WTC11 (cell line): ENCODE results near the gene TGFBI. TPM values are rescaled to one million over a fixed set of nuclear protein-coding genes. Genes with fewer than 3 reads are reported as not detected.

Experiments used
- ATAC-seq: fragments of 200-7000 bp; cut with Tn5 transposase; 2 replicates; pipeline ENCODE4 v1.10.0; 2021; ENCODE audit warnings: mild to moderate bottlenecking, moderate library complexity
- CTCF ChIA-PET: fragments of 300-600 bp; sonication (Branson Sonifier 250); formaldehyde crosslinking; loops from one replicate; lab custom pipeline; 2021; ENCODE audit warnings: antibody characterized with exemption; lab: Charles Lee
- POLR2A ChIA-PET: fragments of 350-600 bp; sonication (Branson Sonifier 250); formaldehyde crosslinking; loops from one replicate; lab custom pipeline; 2021; ENCODE audit warnings: antibody characterized with exemption; lab: Charles Lee
- DNase-seq: peaks from one replicate; pipeline ENCODE4 v3.0.0; 2021; ENCODE audit warnings: low spot score
- H3K27ac Mint-ChIP-seq: 2 replicates; pipeline ENCODE4 v1.8.0; 2021; ENCODE audit warnings: mixed read lengths
- H3K27me3 Mint-ChIP-seq: 2 replicates; pipeline ENCODE4 v1.8.0; 2021; ENCODE audit warnings: low read depth, mild to moderate bottlenecking, moderate library complexity, mixed read lengths
- H3K36me3 Mint-ChIP-seq: 2 replicates; pipeline ENCODE4 v1.8.0; 2021; ENCODE audit warnings: mixed read lengths
- H3K4me1 Mint-ChIP-seq: 2 replicates; pipeline ENCODE4 v1.8.0; 2022; ENCODE audit warnings: mixed read lengths
- H3K4me3 Mint-ChIP-seq: 2 replicates; pipeline ENCODE4 v1.8.0; 2021; ENCODE audit warnings: mild to moderate bottlenecking, moderate library complexity, mixed read lengths
- H3K9me3 Mint-ChIP-seq: 2 replicates; pipeline ENCODE4 v1.8.0; 2021; ENCODE audit warnings: mixed read lengths
- CREB1 ChIP-seq: sonication (generic); formaldehyde crosslinking; IDR thresholded peaks from 2 replicates; pipeline ENCODE4 v1.8.0; 2023; ENCODE audit warnings: mild to moderate bottlenecking, missing genetic modification reagents
- ESRRA ChIP-seq: sonication (generic); formaldehyde crosslinking; IDR thresholded peaks from 2 replicates; pipeline ENCODE4 v1.8.1; 2022; ENCODE audit warnings: mild to moderate bottlenecking, missing genetic modification reagents, borderline replicate concordance
- ETV6 ChIP-seq: sonication (generic); formaldehyde crosslinking; IDR thresholded peaks from 2 replicates; pipeline ENCODE4 v1.8.1; 2022; ENCODE audit warnings: mild to moderate bottlenecking, missing genetic modification reagents
- HMGA2 ChIP-seq: fragments of 250-450 bp; sonication (Bioruptor Pico); IDR thresholded peaks from 2 replicates; pipeline ENCODE4 v1.4.0; 2021; ENCODE audit warnings: mild to moderate bottlenecking, moderate library complexity
- IRF1 ChIP-seq: sonication (generic); formaldehyde crosslinking; IDR thresholded peaks from 2 replicates; pipeline ENCODE4 v1.8.0; 2023; ENCODE audit warnings: missing genetic modification reagents
- NR3C1 ChIP-seq: sonication (generic); formaldehyde crosslinking; conservative IDR thresholded peaks from 2 replicates; pipeline ENCODE4 v1.8.1; 2023; ENCODE audit warnings: low read depth, mild to moderate bottlenecking, missing genetic modification reagents
- OVOL2 ChIP-seq: fragments of 250-450 bp; sonication (Bioruptor Pico); IDR thresholded peaks from 2 replicates; pipeline ENCODE4 v1.9.0; 2021; ENCODE audit warnings: mild to moderate bottlenecking, borderline replicate concordance
- PRRX2 ChIP-seq: fragments of 250-450 bp; sonication (Bioruptor Pico); IDR thresholded peaks from 2 replicates; pipeline ENCODE4 v1.8.0; 2021; ENCODE audit warnings: mild to moderate bottlenecking
- TEAD4 ChIP-seq: sonication (generic); formaldehyde crosslinking; IDR thresholded peaks from 2 replicates; pipeline ENCODE4 v1.8.0; 2022; ENCODE audit warnings: mild to moderate bottlenecking, missing genetic modification reagents
- USF2 ChIP-seq: sonication (generic); formaldehyde crosslinking; IDR thresholded peaks from 2 replicates; pipeline ENCODE4 v1.8.1; 2023; ENCODE audit warnings: mild to moderate bottlenecking, missing genetic modification reagents, moderate library complexity
- total RNA-seq: library from RNA; stranded (reverse); gene quantifications from 3 replicates; pipeline ENCODE4 v1.2.3, GENCODE V29; 2021
- TF ChIP-seq, protein P1 (sequence below): sonication (generic); formaldehyde crosslinking; IDR thresholded peaks from 2 replicates; pipeline ENCODE4 v1.8.0; 2022; ENCODE audit warnings: mild to moderate bottlenecking, missing genetic modification reagents
- TF ChIP-seq, protein P2 (sequence below): fragments of 250-450 bp; sonication (Bioruptor Pico); IDR thresholded peaks from 2 replicates; pipeline ENCODE4 v1.9.0; 2021; ENCODE audit warnings: mild to moderate bottlenecking
- TF ChIP-seq, protein P3 (sequence below): sonication (generic); formaldehyde crosslinking; IDR thresholded peaks from 2 replicates; pipeline ENCODE4 v1.8.1; 2022; ENCODE audit warnings: low read depth, missing genetic modification reagents, borderline replicate concordance
- TF ChIP-seq, protein P4 (sequence below): sonication (generic); formaldehyde crosslinking; IDR thresholded peaks from 2 replicates; pipeline ENCODE4 v1.8.1; 2023; ENCODE audit warnings: mild to moderate bottlenecking, missing genetic modification reagents
- TF ChIP-seq, protein P5 (sequence below): sonication (generic); formaldehyde crosslinking; IDR thresholded peaks from 2 replicates; pipeline ENCODE4 v1.8.1; 2023; ENCODE audit warnings: mild to moderate bottlenecking, missing genetic modification reagents

TGFBI gene
- total RNA-seq, 1 experiment from 2014 or later = 7.2 TPM

DNA sequence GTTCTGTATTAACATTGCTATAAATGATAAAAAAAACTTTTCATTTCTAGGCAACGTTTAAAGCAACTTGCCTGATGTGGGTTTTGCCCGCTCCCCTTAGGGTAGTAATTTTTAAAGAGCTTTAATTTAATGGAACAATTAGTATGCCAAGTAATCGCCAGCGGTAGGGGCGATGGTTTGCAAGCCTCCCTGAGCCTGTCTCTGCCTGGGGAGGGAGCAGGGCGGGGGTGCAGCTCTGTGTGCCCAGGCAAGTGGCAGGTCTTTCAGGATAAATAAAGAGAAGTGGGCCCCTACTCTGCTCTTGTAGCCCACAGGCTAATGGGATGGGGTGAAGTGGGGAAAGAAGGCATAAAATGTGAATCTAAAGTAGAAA lies 13.8 kb upstream of the TGFBI start (continued):
- no peak for TF ChIP-seq USF2 (CRISPR knock-in tag)
- TF ChIP-seq NR3C1 (CRISPR knock-in tag) = no peak
- TF ChIP-seq, protein P1, sequence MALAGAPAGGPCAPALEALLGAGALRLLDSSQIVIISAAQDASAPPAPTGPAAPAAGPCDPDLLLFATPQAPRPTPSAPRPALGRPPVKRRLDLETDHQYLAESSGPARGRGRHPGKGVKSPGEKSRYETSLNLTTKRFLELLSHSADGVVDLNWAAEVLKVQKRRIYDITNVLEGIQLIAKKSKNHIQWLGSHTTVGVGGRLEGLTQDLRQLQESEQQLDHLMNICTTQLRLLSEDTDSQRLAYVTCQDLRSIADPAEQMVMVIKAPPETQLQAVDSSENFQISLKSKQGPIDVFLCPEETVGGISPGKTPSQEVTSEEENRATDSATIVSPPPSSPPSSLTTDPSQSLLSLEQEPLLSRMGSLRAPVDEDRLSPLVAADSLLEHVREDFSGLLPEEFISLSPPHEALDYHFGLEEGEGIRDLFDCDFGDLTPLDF (CRISPR knock-in tag) = no peak
- TF ChIP-seq, protein P2, sequence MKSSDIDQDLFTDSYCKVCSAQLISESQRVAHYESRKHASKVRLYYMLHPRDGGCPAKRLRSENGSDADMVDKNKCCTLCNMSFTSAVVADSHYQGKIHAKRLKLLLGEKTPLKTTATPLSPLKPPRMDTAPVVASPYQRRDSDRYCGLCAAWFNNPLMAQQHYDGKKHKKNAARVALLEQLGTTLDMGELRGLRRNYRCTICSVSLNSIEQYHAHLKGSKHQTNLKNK (CRISPR knock-in tag) = no peak
- no peak for TF ChIP-seq ETV6 (CRISPR knock-in tag)
- no peak for TF ChIP-seq TEAD4 (CRISPR knock-in tag)
- no peak for TF ChIP-seq IRF1
- TF ChIP-seq, protein P3, sequence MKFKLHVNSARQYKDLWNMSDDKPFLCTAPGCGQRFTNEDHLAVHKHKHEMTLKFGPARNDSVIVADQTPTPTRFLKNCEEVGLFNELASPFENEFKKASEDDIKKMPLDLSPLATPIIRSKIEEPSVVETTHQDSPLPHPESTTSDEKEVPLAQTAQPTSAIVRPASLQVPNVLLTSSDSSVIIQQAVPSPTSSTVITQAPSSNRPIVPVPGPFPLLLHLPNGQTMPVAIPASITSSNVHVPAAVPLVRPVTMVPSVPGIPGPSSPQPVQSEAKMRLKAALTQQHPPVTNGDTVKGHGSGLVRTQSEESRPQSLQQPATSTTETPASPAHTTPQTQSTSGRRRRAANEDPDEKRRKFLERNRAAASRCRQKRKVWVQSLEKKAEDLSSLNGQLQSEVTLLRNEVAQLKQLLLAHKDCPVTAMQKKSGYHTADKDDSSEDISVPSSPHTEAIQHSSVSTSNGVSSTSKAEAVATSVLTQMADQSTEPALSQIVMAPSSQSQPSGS (CRISPR knock-in tag) = no peak
- TF ChIP-seq, protein P4, sequence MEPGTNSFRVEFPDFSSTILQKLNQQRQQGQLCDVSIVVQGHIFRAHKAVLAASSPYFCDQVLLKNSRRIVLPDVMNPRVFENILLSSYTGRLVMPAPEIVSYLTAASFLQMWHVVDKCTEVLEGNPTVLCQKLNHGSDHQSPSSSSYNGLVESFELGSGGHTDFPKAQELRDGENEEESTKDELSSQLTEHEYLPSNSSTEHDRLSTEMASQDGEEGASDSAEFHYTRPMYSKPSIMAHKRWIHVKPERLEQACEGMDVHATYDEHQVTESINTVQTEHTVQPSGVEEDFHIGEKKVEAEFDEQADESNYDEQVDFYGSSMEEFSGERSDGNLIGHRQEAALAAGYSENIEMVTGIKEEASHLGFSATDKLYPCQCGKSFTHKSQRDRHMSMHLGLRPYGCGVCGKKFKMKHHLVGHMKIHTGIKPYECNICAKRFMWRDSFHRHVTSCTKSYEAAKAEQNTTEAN = no peak
- no peak for TF ChIP-seq CREB1
- no peak for TF ChIP-seq ESRRA (CRISPR knock-in tag)
- no peak for TF ChIP-seq OVOL2 (CRISPR knock-in tag)
- no peak for TF ChIP-seq HMGA2 (CRISPR knock-in tag)
- no peak for TF ChIP-seq PRRX2 (CRISPR knock-in tag)

DNA sequence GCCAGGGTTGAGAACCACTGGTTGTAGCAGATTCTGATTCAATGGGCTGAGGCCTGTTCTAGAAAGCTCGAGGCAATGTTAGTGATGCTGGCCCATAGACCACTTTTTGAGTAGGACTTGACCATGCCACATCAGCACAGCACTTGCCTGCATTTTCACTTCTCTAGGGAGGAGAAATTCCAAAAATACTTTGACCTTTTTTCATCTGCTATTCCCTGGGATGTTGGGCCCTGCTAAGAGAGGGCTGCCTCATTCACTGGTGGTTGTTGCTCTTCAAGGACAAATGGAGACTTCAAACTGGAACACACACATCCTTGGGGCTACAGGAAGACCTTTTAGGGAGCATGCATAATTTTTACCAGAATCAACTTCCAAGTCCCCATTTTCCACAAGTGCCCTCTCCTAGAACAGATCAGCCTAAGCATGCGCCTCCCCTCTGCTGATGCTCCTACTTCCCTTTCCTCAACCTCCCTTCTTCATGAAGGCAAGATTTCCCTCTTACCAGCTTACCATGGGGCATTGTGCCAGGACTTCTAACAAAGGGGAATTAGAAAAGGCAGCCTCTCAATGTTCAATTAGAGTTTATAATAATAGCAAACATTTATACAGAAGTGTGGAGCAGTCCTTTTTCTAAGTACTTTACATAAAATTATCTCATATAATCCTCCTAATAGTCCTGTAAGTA lies 12.7 kb upstream of the TGFBI start:
- TF ChIP-seq, protein P5, sequence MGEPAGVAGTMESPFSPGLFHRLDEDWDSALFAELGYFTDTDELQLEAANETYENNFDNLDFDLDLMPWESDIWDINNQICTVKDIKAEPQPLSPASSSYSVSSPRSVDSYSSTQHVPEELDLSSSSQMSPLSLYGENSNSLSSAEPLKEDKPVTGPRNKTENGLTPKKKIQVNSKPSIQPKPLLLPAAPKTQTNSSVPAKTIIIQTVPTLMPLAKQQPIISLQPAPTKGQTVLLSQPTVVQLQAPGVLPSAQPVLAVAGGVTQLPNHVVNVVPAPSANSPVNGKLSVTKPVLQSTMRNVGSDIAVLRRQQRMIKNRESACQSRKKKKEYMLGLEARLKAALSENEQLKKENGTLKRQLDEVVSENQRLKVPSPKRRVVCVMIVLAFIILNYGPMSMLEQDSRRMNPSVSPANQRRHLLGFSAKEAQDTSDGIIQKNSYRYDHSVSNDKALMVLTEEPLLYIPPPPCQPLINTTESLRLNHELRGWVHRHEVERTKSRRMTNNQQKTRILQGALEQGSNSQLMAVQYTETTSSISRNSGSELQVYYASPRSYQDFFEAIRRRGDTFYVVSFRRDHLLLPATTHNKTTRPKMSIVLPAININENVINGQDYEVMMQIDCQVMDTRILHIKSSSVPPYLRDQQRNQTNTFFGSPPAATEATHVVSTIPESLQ (CRISPR knock-in tag) = no peak
- TF ChIP-seq, all 79 proteins: peak for 0
- H3K27ac Mint-ChIP-seq = no peak overlapping the region
- no peaks in the 10 kb centered on the region for H3K9me3 Mint-ChIP-seq
- ChIA-PET POLR2A (no interaction called here), CTCF (no interaction called here)
- DNase-seq = no peak
- no peak for ATAC-seq
- peaks cover 4% of the 10 kb centered on the region; the same call in 1 of the 2 replicates for H3K4me1 Mint-ChIP-seq
- H3K4me3 Mint-ChIP-seq = no peak overlapping the region
- H3K36me3 Mint-ChIP-seq = no peaks in the 10 kb centered on the region
- peaks cover 5% of the 10 kb centered on the region; the same call in 1 of the 2 replicates for H3K27me3 Mint-ChIP-seq
